Muscle of leg (tissue), 16 donors: ENCODE data around the gene TRIM56. TPM values are rescaled to one million over a fixed set of nuclear protein-coding genes. Genes with fewer than 3 reads are reported as not detected.
A peak's percentile ranks its signal among the peaks of the same experiment; 100 is the strongest.
"Not testable (repeated sequence)": the region's sequence is repeated elsewhere in the genome, so short reads cannot be mapped to it uniquely, and the experiment has no call there.

Experiments used
- DNase-seq: peaks from one replicate; pipeline ENCODE4 v3.0.0; 2013
- H3K27ac ChIP-seq: one replicate; pipeline ENCODE4 v1.5.1; 2013; ENCODE audit warnings: mild to moderate bottlenecking, low read length, control low read depth
- H3K27me3 ChIP-seq: one replicate; pipeline ENCODE4 v1.6.1; 2013; ENCODE audit warnings: low read length; ENCODE audit not compliant: control insufficient read depth, insufficient read depth
- H3K36me3 ChIP-seq: one replicate; pipeline ENCODE4 v1.6.1; 2013; ENCODE audit warnings: low read length; ENCODE audit not compliant: control insufficient read depth, insufficient read depth
- H3K4me1 ChIP-seq: one replicate; pipeline ENCODE4 v1.6.1; 2013; ENCODE audit warnings: low read length; ENCODE audit not compliant: control insufficient read depth, insufficient read depth
- H3K4me3 ChIP-seq: one replicate; pipeline ENCODE4 v1.5.1; 2013; ENCODE audit warnings: low read length, control low read depth
- H3K9me3 ChIP-seq: replicated peaks from 2 replicates; pipeline ENCODE4 v1.6.1; 2013; ENCODE audit warnings: low read depth, low read length; ENCODE audit not compliant: control insufficient read depth
- WGBS: methylation state at CpG from one replicate; pipeline ENCODE4 v1.1.5; 2013; ENCODE audit warnings: missing lambda C conversion rate; ENCODE audit not compliant: insufficient coverage; 5-methylcytosine and 5-hydroxymethylcytosine counted together
- long read RNA-seq, 11 donors: transcript quantifications; one replicate each; lab custom pipeline, GENCODE V29; 2026
- polyA plus RNA-seq, 8 donors: library from polyadenylated mRNA; unstranded; fragments of 120-200 nt; gene quantifications; one replicate each; pipeline versions ENCODE4 v1.2.1 to v1.2.3, GENCODE V29; 2013; ENCODE audit warnings: inconsistent platforms in 1 of 8, low replicate concordance in 1 of 8; ENCODE audit not compliant: insufficient read length in 8 of 8, insufficient read depth in 1 of 8
- total RNA-seq: library from RNA; stranded (reverse); fragments of 120-200 nt; gene quantifications from one replicate; pipeline ENCODE4 v1.2.4, GENCODE V29; 2013

The TRIM56 gene
- 7.2 TPM for total RNA-seq
- 10 to 100 TPM in 1 of 8 donors, 1 to 10 TPM in 7; 7.3 to 12.7 (median 8.5) TPM for polyA plus RNA-seq
- long read RNA-seq, donor 1 = 0 reads
- long read RNA-seq, donor 2 = 0 reads
- long read RNA-seq, donor 3, full-length matches to known transcripts = 6 of 6 reads
- long read RNA-seq, donor 3, partial matches to known transcripts = 0 of 6 reads
- long read RNA-seq, donor 3, other reads (novel, unspliced or antisense) = 0 of 6 reads
- long read RNA-seq, donor 4, full-length matches to known transcripts = 1 of 1 reads
- long read RNA-seq, donor 4, partial matches to known transcripts = 0 of 1 reads
- long read RNA-seq, donor 4, other reads (novel, unspliced or antisense) = 0 of 1 reads
- long read RNA-seq, donor 5, full-length matches to known transcripts = 4 of 4 reads
- long read RNA-seq, donor 5, partial matches to known transcripts = 0 of 4 reads
- long read RNA-seq, donor 5, other reads (novel, unspliced or antisense) = 0 of 4 reads
- long read RNA-seq, donor 6, full-length matches to known transcripts = 1 of 1 reads
- long read RNA-seq, donor 6, partial matches to known transcripts = 0 of 1 reads
- long read RNA-seq, donor 6, other reads (novel, unspliced or antisense) = 0 of 1 reads
- long read RNA-seq, donor 7 = 0 reads
- long read RNA-seq, donor 8 = 0 reads
- long read RNA-seq, donor 9, full-length matches to known transcripts = 2 of 2 reads
- long read RNA-seq, donor 9, partial matches to known transcripts = 0 of 2 reads
- long read RNA-seq, donor 9, other reads (novel, unspliced or antisense) = 0 of 2 reads
- long read RNA-seq, donor 10, full-length matches to known transcripts = 1 of 1 reads
- long read RNA-seq, donor 10, partial matches to known transcripts = 0 of 1 reads
- long read RNA-seq, donor 10, other reads (novel, unspliced or antisense) = 0 of 1 reads
- long read RNA-seq, donor 11, full-length matches to known transcripts = 2 of 2 reads
- long read RNA-seq, donor 11, partial matches to known transcripts = 0 of 2 reads
- long read RNA-seq, donor 11, other reads (novel, unspliced or antisense) = 0 of 2 reads

- Histone ChIP-seq H3K9me3 (no peaks in the 10 kb centered on the region), H3K27me3 (no peaks in the 10 kb centered on the region), H3K4me1 (peaks cover 17% of the 10 kb centered on the region), H3K4me3 (peak within 1 kb of the TSS; percentile 82), H3K36me3 (peaks cover 26% of the 10 kb centered on the region), H3K27ac (peak within 1 kb of the TSS; percentile 93)
- DNase-seq = peak; percentile 90
- WGBS = 0% methylated on average over 11 of the region's 26 CpGs
Measured at GRCh38 chr7:101085162-101085964, at the start of gene TRIM56. Gene TRIM56, plus strand, starts transcription at chr7:101085481. Its CDS starts 1,832 bp downstream, at chr7:101087313.

DNA sequence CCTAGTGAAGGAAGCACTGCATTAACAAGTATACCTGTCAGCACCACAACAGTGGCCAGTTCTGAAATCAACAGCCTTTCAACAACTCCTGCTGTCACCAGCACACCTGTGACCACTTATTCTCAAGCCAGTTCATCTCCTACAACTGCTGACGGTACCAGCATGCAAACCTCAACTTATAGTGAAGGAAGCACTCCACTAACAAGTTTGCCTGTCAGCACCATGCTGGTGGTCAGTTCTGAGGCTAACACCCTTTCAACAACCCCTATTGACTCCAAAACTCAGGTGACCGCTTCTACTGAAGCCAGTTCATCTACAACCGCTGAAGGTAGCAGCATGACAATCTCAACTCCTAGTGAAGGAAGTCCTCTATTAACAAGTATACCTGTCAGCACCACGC is 49.3 kb upstream of the TRIM56 start:
- H3K27me3 ChIP-seq = no peaks in the 10 kb centered on the region
- no peaks in the 10 kb centered on the region for H3K36me3 ChIP-seq
- no peaks in the 10 kb centered on the region for H3K4me1 ChIP-seq
- H3K4me3 ChIP-seq = no peak overlapping the region
- DNase-seq = no peak
- H3K9me3 ChIP-seq = no peaks in the 10 kb centered on the region
- 66% methylated on average over 4 of the region's 4 CpGs for WGBS
- H3K27ac ChIP-seq = no peak overlapping the region

- H3K27me3 ChIP-seq, H3K9me3 ChIP-seq: not testable (repeated sequence)
- WGBS = 80% methylated on average over 5 of the region's 6 CpGs
Measured at GRCh38 chr7:101041283-101041682, 44.0 kb upstream of the TRIM56 start.

DNA sequence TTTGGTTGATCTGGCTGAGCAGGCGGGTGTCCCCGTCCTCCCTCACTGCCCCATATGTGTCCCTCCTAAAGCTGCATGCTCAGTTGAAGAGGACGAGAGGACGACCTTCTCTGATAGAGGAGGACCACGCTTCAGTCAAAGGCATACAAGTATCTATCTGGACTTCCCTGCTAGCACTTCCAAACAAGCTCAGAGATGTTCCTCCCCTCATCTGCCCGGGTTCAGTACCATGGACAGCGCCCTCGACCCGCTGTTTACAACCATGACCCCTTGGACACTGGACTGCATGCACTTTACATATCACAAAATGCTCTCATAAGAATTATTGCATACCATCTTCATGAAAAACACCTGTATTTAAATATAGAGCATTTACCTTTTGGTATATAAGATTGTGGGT is 26.9 kb upstream of the TRIM56 start:
- peak; percentile 80 for DNase-seq
- H3K36me3 ChIP-seq = no peaks in the 10 kb centered on the region
- peaks cover 7% of the 10 kb centered on the region for H3K27me3 ChIP-seq
- 25% methylated on average over 6 of the region's 9 CpGs for WGBS
- H3K4me3 ChIP-seq = no peak overlapping the region
- H3K4me1 ChIP-seq = no peaks in the 10 kb centered on the region
- H3K27ac ChIP-seq = no peak overlapping the region
- no peaks in the 10 kb centered on the region for H3K9me3 ChIP-seq

More at GRCh38 chr7:101041283-101041682, 44.0 kb upstream of the TRIM56 start:
- not testable (repeated sequence) for DNase-seq, H3K4me3 ChIP-seq, H3K36me3 ChIP-seq, H3K27ac ChIP-seq, H3K4me1 ChIP-seq

DNA sequence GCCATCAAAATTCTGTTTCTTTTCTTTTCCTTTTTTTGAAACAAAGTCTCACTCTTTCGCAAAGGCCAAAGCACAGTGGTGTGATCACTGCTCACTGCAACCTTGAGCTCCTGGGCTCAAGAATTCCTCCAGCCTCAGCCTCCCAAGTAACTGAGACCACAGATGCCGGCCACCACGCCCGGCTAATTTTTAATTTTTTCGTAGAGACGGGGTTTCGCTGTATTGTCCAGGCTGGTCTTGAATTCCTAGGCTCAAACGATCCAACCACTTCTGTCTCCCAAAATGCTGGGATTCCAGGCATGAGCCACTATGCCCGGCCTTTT is 25.7 kb upstream of the TRIM56 start:
- Histone ChIP-seq H3K9me3 (no peaks in the 10 kb centered on the region), H3K27ac (no peak overlapping the region), H3K36me3 (no peaks in the 10 kb centered on the region), H3K4me1 (no peaks in the 10 kb centered on the region), H3K27me3 (peaks cover 7% of the 10 kb centered on the region), H3K4me3 (no peak overlapping the region)
- 23% methylated on average over 8 of the region's 9 CpGs for WGBS
- no peak for DNase-seq

- peaks cover 7% of the 10 kb centered on the region for H3K27me3 ChIP-seq
- H3K4me1 ChIP-seq = no peaks in the 10 kb centered on the region
- H3K9me3 ChIP-seq = no peaks in the 10 kb centered on the region
- no peak overlapping the region for H3K4me3 ChIP-seq
- H3K27ac ChIP-seq = no peak overlapping the region
- no peaks in the 10 kb centered on the region for H3K36me3 ChIP-seq
- no peak for DNase-seq
- WGBS = no CpG with 5 or more reads among the region's 5 CpGs
Measured at GRCh38 chr7:101060992-101061391, 24.3 kb upstream of the TRIM56 start.

DNA sequence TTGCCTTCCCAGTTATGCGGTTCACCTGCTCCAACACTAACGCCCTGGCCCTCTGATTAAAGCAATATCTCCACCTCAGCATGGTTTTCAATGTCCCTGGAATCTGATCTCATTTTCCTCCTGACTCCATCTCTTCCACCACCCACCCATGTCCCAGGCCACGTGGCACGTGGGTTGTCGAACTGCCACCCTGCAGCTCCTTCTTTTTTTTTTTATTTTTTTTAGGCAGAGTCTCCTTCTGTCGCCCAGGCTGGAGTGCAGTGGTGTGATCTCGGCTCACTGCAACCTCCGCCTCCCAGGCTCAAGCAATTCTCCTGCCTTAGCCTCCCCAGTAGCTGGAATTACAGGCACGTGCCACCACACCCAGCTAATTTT is 21.1 kb upstream of the TRIM56 start:
- WGBS = 68% methylated on average over 9 of the region's 9 CpGs
- H3K27ac ChIP-seq, H3K4me3 ChIP-seq, H3K36me3 ChIP-seq, H3K4me1 ChIP-seq, DNase-seq, H3K9me3 ChIP-seq: not testable (repeated sequence)
- peaks cover 13% of the 10 kb centered on the region for H3K27me3 ChIP-seq

DNA sequence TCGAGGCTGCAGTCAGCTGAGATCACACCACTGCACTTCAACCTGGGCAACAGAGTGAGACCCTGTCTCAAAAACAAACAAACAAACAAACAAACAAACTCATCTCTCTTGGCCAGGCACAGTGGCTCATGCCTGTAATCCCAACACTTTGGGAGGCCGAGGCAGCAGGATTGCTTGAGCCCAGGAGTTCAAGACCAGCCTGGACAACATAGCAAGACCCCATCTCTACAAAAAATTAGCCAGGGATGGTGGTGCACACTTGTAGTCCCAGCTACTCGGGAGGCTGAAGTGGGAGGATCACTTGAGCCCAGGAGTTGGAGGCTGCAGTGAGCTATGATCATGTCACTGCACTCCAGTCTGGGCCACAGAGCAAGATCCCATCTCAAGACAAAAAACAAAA is 20.1 kb upstream of the TRIM56 start:
- H3K4me3 ChIP-seq, DNase-seq, H3K27ac ChIP-seq, H3K36me3 ChIP-seq, H3K4me1 ChIP-seq, H3K9me3 ChIP-seq: not testable (repeated sequence)
- no CpG with 5 or more reads among the region's 3 CpGs for WGBS
- H3K27me3 ChIP-seq = peaks cover 13% of the 10 kb centered on the region

DNA sequence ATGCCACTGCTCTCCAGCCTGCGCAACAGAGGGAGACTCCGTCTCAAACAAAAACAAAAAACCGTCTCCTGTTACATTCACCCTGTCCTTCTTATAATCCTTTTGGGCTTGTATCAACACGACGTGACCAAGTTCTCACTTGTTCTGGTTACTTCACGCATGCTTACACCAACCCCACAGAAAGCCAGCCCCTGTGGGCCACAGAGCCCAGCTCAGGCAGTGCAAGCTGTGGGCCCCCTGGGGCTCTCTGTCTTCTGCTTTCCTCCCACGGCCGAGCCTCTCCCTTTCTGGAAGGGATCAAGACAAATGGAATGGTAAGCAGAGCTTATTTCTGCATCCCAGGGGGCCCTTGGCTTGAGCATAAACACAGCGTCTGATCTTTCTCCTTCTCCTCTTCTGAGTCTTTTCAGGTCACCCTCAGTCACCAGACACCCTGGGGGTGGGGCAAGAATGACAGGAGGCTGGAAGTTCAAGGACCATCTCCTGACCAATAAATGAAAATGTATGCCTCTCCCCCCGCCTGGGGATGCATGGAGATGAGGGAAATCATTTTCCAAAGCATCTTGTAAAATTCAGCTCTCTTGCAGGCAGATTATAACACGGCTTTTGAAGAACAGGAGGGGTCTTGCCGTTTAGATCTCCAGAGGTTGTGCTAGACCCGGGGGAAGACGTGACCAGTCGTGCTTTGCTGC is 19.0 kb upstream of the TRIM56 start:
- 42% methylated on average over 7 of the region's 15 CpGs for WGBS
- Histone ChIP-seq H3K36me3 (no peaks in the 10 kb centered on the region), H3K27me3 (peaks cover 12% of the 10 kb centered on the region), H3K9me3 (no peaks in the 10 kb centered on the region), H3K27ac (no peak overlapping the region), H3K4me1 (peaks cover 6% of the 10 kb centered on the region), H3K4me3 (no peak overlapping the region)
- DNase-seq = peak; percentile 27
